ENCODE measurements around the gene CEP350.

GRCh38 chr1:180002437-180002836 is 47.8 kb downstream of the CEP350 start:
- no peak for TF ChIP-seq CTCF (conservative IDR thresholded peaks at IDR 0.05; ENCODE audit: low read depth, low read length)
- TF ChIP-seq EZH2 (IDR thresholded peaks at IDR 0.05; ENCODE audit: borderline replicate concordance, low read depth, low read length, poor library complexity, severe bottlenecking), result no peak
